Stimulated activated naive CD8-positive, alpha-beta T cell treated with anti-CD3 and anti-CD28 coated beads, Interleukin-15, amount 100 ng/mL, for 72 hours (primary cell): ENCODE measurements around the gene NOL9.

ENCODE experiments used
- ATAC-seq: fragments of 150-1000 bp; cut with Tn5 transposase; 2 replicates; pipeline ENCODE4 v1.10.0; 2021; ENCODE audit warnings: mild to moderate bottlenecking, moderate library complexity
- DNase-seq, 2 donors: peaks; one replicate each; pipeline ENCODE4 v3.0.0; 2021 to 2022
- H3K27ac Mint-ChIP-seq, 2 donors: one replicate each; pipeline ENCODE4 v1.8.0; 2022; ENCODE audit warnings: mild to moderate bottlenecking in 2 of 2, mixed read lengths in 2 of 2, moderate library complexity in 2 of 2
- H3K27me3 Mint-ChIP-seq: one replicate; pipeline ENCODE4 v1.8.0; 2022; ENCODE audit warnings: mixed read lengths
- H3K4me1 Mint-ChIP-seq: one replicate; pipeline ENCODE4 v1.8.0; 2022; ENCODE audit warnings: mild to moderate bottlenecking, mixed read lengths
- H3K4me3 Mint-ChIP-seq, 2 donors: one replicate each; pipeline ENCODE4 v1.8.0; 2022; ENCODE audit warnings: mild to moderate bottlenecking in 2 of 2, mixed read lengths in 2 of 2, moderate library complexity in 1 of 2
- H3K9me3 Mint-ChIP-seq, 2 donors: one replicate each; pipeline ENCODE4 v1.8.0; 2022; ENCODE audit warnings: mixed read lengths in 2 of 2

The NOL9 gene

DNA sequence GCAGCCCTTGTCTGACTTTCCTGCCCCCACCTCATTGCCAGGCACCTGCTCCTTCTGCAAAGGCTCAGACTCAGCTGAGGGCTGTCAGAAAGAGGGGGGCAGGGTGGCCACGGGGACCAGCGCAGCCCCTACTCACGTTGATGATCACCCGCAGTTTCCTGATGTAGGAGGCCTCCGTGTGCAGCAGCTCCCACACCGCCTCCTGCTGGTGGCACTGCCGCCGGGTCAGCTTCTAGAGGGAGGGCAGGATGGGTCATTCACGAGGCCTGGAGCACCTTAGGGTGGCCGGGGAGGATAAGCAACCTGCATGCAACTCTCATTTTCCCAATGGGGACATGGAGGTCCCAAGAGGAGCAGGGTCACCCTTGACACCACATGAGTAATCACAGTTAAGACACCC, 81.9 kb downstream of the NOL9 start:
- H3K4me1 Mint-ChIP-seq = peaks cover 24% of the 10 kb centered on the region
- H3K27ac Mint-ChIP-seq = no peak overlapping the region
- H3K9me3 Mint-ChIP-seq = no peaks in the 10 kb centered on the region
- H3K4me3 Mint-ChIP-seq = no peak overlapping the region
- ATAC-seq (no peak), DNase-seq (no peak)
- peaks cover 7% of the 10 kb centered on the region for H3K27me3 Mint-ChIP-seq

DNA sequence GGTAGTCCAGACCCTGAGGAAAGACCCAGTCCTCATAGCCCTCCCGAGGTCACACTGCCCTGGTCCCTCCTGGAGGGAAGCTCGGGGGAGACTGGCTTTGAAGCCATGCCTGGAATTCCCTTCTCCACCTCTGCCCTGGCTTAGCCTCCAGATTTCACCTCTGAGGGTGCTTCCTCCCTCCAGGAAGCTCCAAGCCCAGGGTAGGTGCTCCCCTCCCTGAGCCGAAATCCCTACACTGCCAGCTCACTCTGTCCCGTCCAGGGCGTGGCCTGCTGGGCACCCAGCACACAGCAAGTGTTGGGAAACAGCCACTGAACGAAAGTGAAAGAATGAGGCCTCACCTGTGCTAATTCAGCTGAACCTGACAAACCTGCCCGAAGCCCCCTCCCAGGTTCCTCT, 82.3 kb downstream of the NOL9 start:
- Mint-ChIP-seq H3K9me3 (no peaks in the 10 kb centered on the region), H3K27ac (no peak overlapping the region), H3K27me3 (peaks cover 7% of the 10 kb centered on the region), H3K4me1 (peaks cover 28% of the 10 kb centered on the region), H3K4me3 (no peak overlapping the region)
- ATAC-seq (no peak), DNase-seq (no peak)
